GM12891 (cell line): ENCODE measurements around the gene COIL.
"Not testable (repeated sequence)": the region's sequence is repeated elsewhere in the genome, so short reads cannot be mapped to it uniquely, and the experiment has no call there.

Experiments
- DNase-seq: peaks from one replicate; pipeline ENCODE4 v3.0.0; 2011; ENCODE audit warnings: low spot score; ENCODE audit not compliant: insufficient read length
- FAIRE-seq: peaks from 2 replicates; lab custom pipeline; 2011; peaks lifted over from hg19 to GRCh38; lab: Jason Lieb, UNC
- PAX5 ChIP-seq: IDR thresholded peaks from 2 replicates; pipeline ENCODE4 v1.6.1; 2011; ENCODE audit warnings: low read length, moderate library complexity, mild to moderate bottlenecking; ENCODE audit not compliant: insufficient read depth, severe bottlenecking
- POLR2A ChIP-seq: IDR thresholded peaks from 2 replicates; pipeline ENCODE4 v1.6.1; 2011; ENCODE audit warnings: low read depth, low read length, control low read depth
- POLR2AphosphoS5 ChIP-seq: IDR thresholded peaks from 2 replicates; pipeline ENCODE4 v1.6.1; 2011; ENCODE audit warnings: low read depth, low read length, control low read depth
- POU2F2 ChIP-seq: IDR thresholded peaks from 2 replicates; pipeline ENCODE4 v1.6.1; 2011; ENCODE audit warnings: low read depth, mild to moderate bottlenecking, control low read depth, low read length, moderate library complexity
- SPI1 ChIP-seq: IDR thresholded peaks from 2 replicates; pipeline ENCODE4 v1.6.1; 2011; ENCODE audit warnings: low read depth, low read length, control low read depth
- TAF1 ChIP-seq: IDR thresholded peaks from 2 replicates; pipeline ENCODE4 v1.6.1; 2011; ENCODE audit warnings: low read depth, low read length, control low read depth

Gene COIL

GRCh38 chr17:56956992-56957391 is 3.9 kb downstream of the COIL start:
- no peak for FAIRE-seq
- DNase-seq = no peak
- no peak for TF ChIP-seq TAF1
- TF ChIP-seq PAX5 = no peak
- no peak for TF ChIP-seq POU2F2
- no peak for TF ChIP-seq POLR2AphosphoS5
- no peak for TF ChIP-seq POLR2A
- TF ChIP-seq SPI1 = no peak

GRCh38 chr17:56949595-56949994 is 11.3 kb downstream of the COIL start:
- no peak for DNase-seq
- FAIRE-seq = no peak
- TF ChIP-seq PAX5 (no peak), POLR2AphosphoS5 (no peak), POLR2A (no peak), POU2F2 (no peak), TAF1 (no peak), SPI1 (no peak)

GRCh38 chr17:56948491-56948890 is 12.4 kb downstream of the COIL start:
- no peak for DNase-seq
- no peak for TF ChIP-seq PAX5
- FAIRE-seq = no peak

GRCh38 chr17:56947741-56948140 is 13.1 kb downstream of the COIL start:
- FAIRE-seq = no peak
- TF ChIP-seq SPI1 (no peak), TAF1 (no peak), PAX5 (no peak), POLR2A (no peak), POLR2AphosphoS5 (no peak), POU2F2 (no peak)
- DNase-seq = no peak

GRCh38 chr17:56945938-56946505 is 14.8 kb downstream of the COIL start:
- DNase-seq (no peak), FAIRE-seq (no peak)
- TF ChIP-seq SPI1 (no peak), POLR2A (no peak), TAF1 (no peak), POU2F2 (no peak), PAX5 (no peak), POLR2AphosphoS5 (no peak)

- no peak for FAIRE-seq
- DNase-seq = no peak
- no peak for TF ChIP-seq SPI1
- TF ChIP-seq PAX5 = no peak
These were observed 17.2 kb downstream of the COIL start for GRCh38 chr17:56943505-56944125.

- peak; percentile 30 for DNase-seq
- peak; percentile 59 for FAIRE-seq
- TF ChIP-seq POLR2A (no peak), PAX5 (no peak)
These were observed 20.9 kb downstream of the COIL start for GRCh38 chr17:56939869-56940484.

- FAIRE-seq = peak; percentile 78
- DNase-seq = not testable (repeated sequence)
These were observed 22.6 kb downstream of the COIL start for GRCh38 chr17:56938206-56938605.

GRCh38 chr17:56937687-56938086 is 23.2 kb downstream of the COIL start:
- TF ChIP-seq TAF1 (no peak), PAX5 (no peak), POU2F2 (no peak), SPI1 (no peak), POLR2A (no peak), POLR2AphosphoS5 (no peak)
- no peak for FAIRE-seq

GRCh38 chr17:56936697-56937322 is 24.0 kb downstream of the COIL start:
- no peak for TF ChIP-seq POLR2A
- no peak for TF ChIP-seq POLR2AphosphoS5
- no peak for FAIRE-seq

More at GRCh38 chr17:56937687-56938086, 23.2 kb downstream of the COIL start:
- DNase-seq = no peak

More at GRCh38 chr17:56936697-56937322, 24.0 kb downstream of the COIL start:
- DNase-seq = no peak
